NOMO-1 treated with dmso at 0.1 percent for 144 hours (cell line): ENCODE results near the gene GPR50.

Experiments
- DNase-seq: peaks from one replicate; lab custom pipeline; 2025; ENCODE audit not compliant: unreplicated experiment; lab: John Stamatoyannopoulos, UW

The GPR50 gene

GRCh38 chrX:151176231-151176750 is at the start of gene GPR50:
Gene GPR50 (plus strand): TSS chrX:151176584. CDS start chrX:151176722, 138 bp downstream.
- no peak for DNase-seq

DNA sequence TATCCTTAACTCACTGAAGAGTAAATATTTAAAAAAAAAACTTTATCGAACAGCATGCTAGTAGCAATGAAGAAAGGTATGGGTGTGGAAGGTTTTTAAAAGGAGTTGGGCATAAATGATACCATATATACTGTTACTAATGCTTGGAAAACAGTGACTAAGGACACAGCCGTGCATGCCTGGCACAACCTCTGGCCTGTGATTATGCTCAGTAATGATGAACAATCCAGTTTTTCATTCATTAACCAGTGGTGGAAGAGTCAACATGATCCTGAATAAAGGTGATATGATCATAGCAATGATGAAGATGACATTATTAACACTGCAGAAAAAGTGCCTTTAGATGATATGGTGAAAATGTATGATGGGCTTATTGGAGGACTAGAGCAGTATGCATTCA is 43.9 kb upstream of the GPR50 start:
- DNase-seq = no peak

GRCh38 chrX:151151665-151152267 is 24.6 kb upstream of the GPR50 start:
- DNase-seq = peak; percentile 29

DNA sequence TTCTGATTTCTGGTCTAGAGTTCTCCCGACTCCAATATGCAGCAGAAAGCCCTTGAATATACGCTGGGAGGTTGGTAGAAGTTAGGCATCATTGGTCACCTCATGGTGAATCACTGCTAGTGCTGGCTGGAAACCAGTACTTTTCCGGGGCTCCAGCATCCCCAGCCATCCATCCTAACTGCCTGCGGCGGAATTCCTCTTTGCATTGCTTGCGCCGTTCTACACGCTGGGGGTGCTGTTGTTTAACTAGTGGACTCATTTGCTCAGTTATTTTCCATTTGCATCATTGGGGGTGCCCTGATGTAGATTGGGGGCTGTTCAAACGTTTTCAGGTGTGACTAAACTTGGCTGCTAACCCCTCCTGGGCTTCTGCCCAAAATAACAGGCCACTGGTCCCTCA is 23.3 kb upstream of the GPR50 start:
- DNase-seq = no peak

GRCh38 chrX:151153667-151154066 is 22.7 kb upstream of the GPR50 start:
- no peak for DNase-seq

DNA sequence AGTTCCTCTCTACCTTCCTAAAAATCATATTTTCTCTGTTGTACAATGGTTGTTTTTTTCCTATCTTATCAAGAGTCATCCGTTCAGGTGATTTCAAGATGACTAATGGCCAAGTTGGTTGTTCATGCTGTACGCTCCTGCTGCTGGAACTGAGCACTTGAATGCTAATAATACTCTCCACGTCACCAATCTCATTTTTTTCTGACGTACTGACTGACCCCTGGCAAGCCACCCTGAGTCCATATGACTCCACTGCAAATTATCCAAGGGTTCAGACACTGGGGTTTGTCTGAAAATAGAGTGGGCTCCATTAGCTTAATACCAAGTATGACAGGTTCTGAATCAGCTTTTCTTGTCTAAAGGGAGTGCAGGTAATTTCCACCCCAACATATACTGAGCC is 21.1 kb upstream of the GPR50 start:
- DNase-seq = no peak

DNA sequence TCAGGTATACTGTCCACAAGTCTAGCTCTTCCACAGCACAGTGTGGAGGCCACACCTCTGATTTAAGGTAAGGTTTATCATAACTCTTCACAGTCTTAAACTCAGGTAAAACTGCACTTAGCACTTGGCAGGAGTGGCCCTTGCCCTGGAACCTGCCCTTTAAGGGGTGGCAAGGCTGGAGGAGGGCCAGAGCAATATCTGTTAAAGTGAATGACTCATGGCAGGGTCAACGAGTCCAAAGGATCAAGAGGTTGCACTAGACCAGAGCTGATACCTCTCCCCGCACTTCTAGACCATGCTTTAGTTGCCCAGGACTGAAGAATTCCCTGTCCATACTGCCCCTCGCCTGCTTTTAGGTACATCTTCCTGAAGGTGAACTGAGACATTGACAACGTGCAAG is 14.7 kb upstream of the GPR50 start:
- DNase-seq = no peak

DNA sequence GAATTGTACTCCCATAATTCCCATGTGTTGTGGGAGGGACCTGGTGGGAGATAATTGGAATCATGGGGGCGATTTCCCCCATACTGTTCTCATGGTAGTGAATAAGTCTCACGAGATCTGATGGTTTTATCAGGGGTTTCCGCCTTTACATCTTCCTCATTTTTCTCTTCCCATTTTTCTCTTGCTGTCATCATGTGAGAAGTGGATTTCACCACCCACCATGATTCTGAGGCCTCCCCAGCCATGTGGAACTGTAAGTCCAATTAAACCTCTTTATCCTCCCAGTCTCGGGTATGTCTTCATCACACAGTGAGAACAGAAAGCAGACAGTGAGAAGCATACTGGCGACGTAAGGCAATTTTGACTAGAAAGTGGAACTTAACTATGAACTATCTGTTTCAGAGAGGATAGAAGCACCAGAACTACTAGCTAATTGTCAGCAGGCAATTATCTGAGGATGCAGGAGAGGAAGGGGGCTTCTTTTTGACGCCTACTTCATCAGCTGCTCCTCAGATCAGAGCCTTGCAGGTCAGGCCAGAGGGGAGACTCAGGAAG is 8.5 kb upstream of the GPR50 start:
- DNase-seq = no peak

DNA sequence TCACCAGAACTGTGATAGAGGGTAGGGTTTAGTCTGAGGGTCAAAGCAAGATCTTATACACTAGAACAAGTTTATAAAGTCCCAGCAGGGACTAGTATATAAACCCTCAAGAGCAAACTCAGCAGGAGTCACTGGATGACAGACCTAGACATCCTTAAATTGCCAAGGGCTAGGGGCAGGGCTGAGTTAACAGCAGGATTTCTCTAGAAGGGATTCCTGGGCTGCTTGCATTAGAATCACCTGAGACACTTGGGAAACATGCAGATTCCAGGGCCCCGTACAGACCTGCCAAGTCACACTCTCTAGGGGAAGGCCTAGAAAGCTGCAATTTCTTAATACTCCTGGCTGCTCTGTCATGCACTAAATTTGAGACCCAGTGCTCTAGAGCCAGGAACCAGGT is 6.6 kb upstream of the GPR50 start:
- no peak for DNase-seq

GRCh38 chrX:151174581-151175282 is 1.7 kb upstream of the GPR50 start:
- no peak for DNase-seq

DNA sequence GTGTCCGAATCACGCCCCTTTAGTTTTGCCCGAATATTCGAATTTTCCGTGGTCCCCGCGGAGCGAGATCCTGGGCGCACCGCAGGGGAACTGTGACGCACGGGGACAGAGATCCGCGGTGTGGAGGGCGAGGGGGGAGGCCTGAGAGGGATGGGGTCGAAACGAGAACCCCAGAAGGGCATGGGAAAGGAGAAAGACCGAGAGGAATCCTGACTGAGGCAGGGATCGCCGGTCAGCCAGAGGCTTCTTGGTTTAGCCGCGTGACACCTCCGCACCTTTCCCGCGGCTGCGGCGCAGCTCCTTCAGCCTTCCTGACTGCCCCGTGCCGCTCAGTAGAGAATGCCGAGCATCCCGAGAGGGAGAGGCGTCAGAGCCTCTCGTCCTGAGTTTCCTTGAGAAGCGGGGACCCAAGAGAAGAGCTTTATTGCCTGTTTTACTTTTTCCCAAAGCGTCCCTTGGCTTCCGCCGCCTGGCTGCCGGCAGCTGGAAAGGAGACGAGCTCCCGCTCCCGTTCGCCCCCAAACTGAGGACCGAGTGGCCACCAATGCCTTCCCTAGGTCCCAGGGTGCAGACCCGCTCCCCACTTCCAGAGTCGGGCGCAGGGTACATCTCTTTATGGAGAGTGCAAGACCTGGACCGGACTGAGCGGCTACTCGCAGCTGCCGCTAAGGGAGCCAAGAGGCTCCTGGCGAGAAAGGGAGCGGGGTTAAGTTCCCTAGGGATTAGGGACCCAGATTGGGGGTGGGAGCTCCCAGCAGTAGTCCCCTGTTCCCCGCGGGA is 911 bp upstream of the GPR50 start:
- no peak for DNase-seq

GRCh38 chrX:151177141-151178027 is 1.0 kb downstream of the GPR50 start:
- no peak for DNase-seq

- no peak for DNase-seq
These were observed 2.4 kb downstream of the GPR50 start for GRCh38 chrX:151178746-151179145.

- DNase-seq = no peak
These were observed 4.0 kb downstream of the GPR50 start for GRCh38 chrX:151180400-151180799.

- no peak for DNase-seq
These were observed 4.7 kb downstream of the GPR50 start for GRCh38 chrX:151181088-151181487.

GRCh38 chrX:151183233-151183753 is 6.9 kb downstream of the GPR50 start:
- no peak for DNase-seq

- no peak for DNase-seq
These were observed 7.7 kb downstream of the GPR50 start for GRCh38 chrX:151183912-151184565.

GRCh38 chrX:151184705-151185104 is 8.3 kb downstream of the GPR50 start:
- DNase-seq = no peak

DNA sequence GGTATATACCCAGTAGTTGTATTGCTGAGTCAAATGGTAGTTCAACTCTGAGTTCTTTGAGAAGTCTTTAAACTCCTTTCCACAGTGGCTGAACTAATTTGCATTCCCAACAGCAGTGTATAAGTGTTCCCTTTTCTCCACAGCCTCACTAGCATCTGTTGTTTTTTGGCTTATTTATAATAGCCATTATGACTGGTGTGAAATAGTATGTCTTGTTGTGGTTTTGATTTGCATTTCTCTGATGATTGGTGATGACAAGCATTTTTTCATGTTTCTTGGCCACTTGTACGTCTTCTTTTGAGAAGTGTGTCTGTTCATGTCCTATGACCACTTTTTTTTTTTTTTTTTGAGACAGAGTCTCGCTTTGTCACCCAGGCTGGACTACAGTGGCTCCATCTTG is 30.5 kb downstream of the GPR50 start:
- DNase-seq = no peak

GRCh38 chrX:151225843-151226242 is 49.5 kb downstream of the GPR50 start:
- no peak for DNase-seq
